ENCODE measurements around the gene ZNF155.
A peak's percentile ranks its signal among the peaks of the same experiment; 100 is the strongest.

ZNF155 gene

GRCh38 chr19:44003461-44004009 lies 19.5 kb downstream of the ZNF155 start:
- no peak for DNase-seq (ENCODE audit: low spot score)

- no peak for DNase-seq (ENCODE audit: low spot score)
These were observed 22.0 kb downstream of the ZNF155 start for GRCh38 chr19:44005973-44006372.

GRCh38 chr19:44007473-44007872 lies 23.5 kb downstream of the ZNF155 start:
- no peak for DNase-seq (ENCODE audit: low spot score)

- no peak for DNase-seq (ENCODE audit: low spot score)
These were observed 26.5 kb downstream of the ZNF155 start for GRCh38 chr19:44010468-44010867.

GRCh38 chr19:44019498-44019897 lies 35.5 kb downstream of the ZNF155 start:
- DNase-seq (ENCODE audit: low spot score) = no peak

- no peak for DNase-seq (ENCODE audit: low spot score)
These were observed 37.2 kb downstream of the ZNF155 start for GRCh38 chr19:44021221-44021620.

- no peak for DNase-seq (ENCODE audit: low spot score)
These were observed 40.9 kb downstream of the ZNF155 start for GRCh38 chr19:44024900-44025216.

GRCh38 chr19:44025217-44025936 lies 41.4 kb downstream of the ZNF155 start, which contains the start of gene ZNF222:
ZNF222 (plus strand) TSS chr19:44025379; CDS start chr19:44025437, 58 bp downstream.
- DNase-seq (ENCODE audit: low spot score) = peak; percentile 57

- DNase-seq (ENCODE audit: low spot score) = no peak
These were observed 42.6 kb downstream of the ZNF155 start for GRCh38 chr19:44026622-44027021.

GRCh38 chr19:44032001-44032610 lies 48.1 kb downstream of the ZNF155 start:
- no peak for DNase-seq (ENCODE audit: low spot score)

GRCh38 chr19:44042147-44042546 lies 58.2 kb downstream of the ZNF155 start:
- DNase-seq (ENCODE audit: low spot score) = no peak

All from HuH-7 (cell line).